Ishikawa (cell line): Measurements from ENCODE around the gene INPPL1.

Experiments used
- CEBPB ChIP-seq: IDR thresholded peaks from 2 replicates; pipeline ENCODE4 v1.6.1; 2012
- CREB1 ChIP-seq: IDR thresholded peaks from 2 replicates; pipeline ENCODE4 v1.6.1; 2012; ENCODE audit warnings: low read depth
- EGR1 ChIP-seq: IDR thresholded peaks from 2 replicates; pipeline ENCODE4 v1.6.1; 2012
- EP300 ChIP-seq: IDR thresholded peaks from 2 replicates; pipeline ENCODE4 v1.6.1; 2012; ENCODE audit warnings: borderline replicate concordance
- FOXM1 ChIP-seq: IDR thresholded peaks from 2 replicates; pipeline ENCODE4 v1.6.1; 2012; ENCODE audit warnings: low read depth, borderline replicate concordance
- MAX ChIP-seq: IDR thresholded peaks from 2 replicates; pipeline ENCODE4 v1.6.1; 2012
- NFIC ChIP-seq: IDR thresholded peaks from 2 replicates; pipeline ENCODE4 v1.6.1; 2012
- RAD21 ChIP-seq: IDR thresholded peaks from 2 replicates; pipeline ENCODE4 v1.6.1; 2012; ENCODE audit warnings: low read depth
- TAF1 ChIP-seq: IDR thresholded peaks from 2 replicates; pipeline ENCODE4 v1.6.1; 2012; ENCODE audit warnings: low read depth, mild to moderate bottlenecking
- TCF12 ChIP-seq: IDR thresholded peaks from 2 replicates; pipeline ENCODE4 v1.6.1; 2012; ENCODE audit warnings: low read depth
- TEAD4 ChIP-seq: IDR thresholded peaks from 2 replicates; pipeline ENCODE4 v1.6.1; 2012
- YY1 ChIP-seq: IDR thresholded peaks from 2 replicates; pipeline ENCODE4 v1.6.1; 2012; ENCODE audit warnings: low read depth
- ZBTB7A ChIP-seq: IDR thresholded peaks from 2 replicates; pipeline ENCODE4 v1.6.1; 2012; ENCODE audit warnings: low read depth
- TF ChIP-seq, protein P1 (sequence below): IDR thresholded peaks from 2 replicates; pipeline ENCODE4 v1.6.1; 2012
- TF ChIP-seq, protein P2 (sequence below): IDR thresholded peaks from 2 replicates; pipeline ENCODE4 v1.6.1; 2012; ENCODE audit warnings: low read depth, mild to moderate bottlenecking

INPPL1 gene

GRCh38 chr11:72208281-72208680 is 16.3 kb upstream of the INPPL1 start:
- TF ChIP-seq FOXM1 (no peak), MAX (no peak), TAF1 (no peak), CEBPB (no peak), TEAD4 (no peak), CREB1 (no peak), ZBTB7A (no peak), EP300 (no peak), TCF12 (no peak), YY1 (no peak), EGR1 (no peak), NFIC (no peak), RAD21 (no peak)
- TF ChIP-seq, protein P1, sequence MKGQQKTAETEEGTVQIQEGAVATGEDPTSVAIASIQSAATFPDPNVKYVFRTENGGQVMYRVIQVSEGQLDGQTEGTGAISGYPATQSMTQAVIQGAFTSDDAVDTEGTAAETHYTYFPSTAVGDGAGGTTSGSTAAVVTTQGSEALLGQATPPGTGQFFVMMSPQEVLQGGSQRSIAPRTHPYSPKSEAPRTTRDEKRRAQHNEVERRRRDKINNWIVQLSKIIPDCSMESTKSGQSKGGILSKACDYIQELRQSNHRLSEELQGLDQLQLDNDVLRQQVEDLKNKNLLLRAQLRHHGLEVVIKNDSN = no peak
- TF ChIP-seq, protein P2, sequence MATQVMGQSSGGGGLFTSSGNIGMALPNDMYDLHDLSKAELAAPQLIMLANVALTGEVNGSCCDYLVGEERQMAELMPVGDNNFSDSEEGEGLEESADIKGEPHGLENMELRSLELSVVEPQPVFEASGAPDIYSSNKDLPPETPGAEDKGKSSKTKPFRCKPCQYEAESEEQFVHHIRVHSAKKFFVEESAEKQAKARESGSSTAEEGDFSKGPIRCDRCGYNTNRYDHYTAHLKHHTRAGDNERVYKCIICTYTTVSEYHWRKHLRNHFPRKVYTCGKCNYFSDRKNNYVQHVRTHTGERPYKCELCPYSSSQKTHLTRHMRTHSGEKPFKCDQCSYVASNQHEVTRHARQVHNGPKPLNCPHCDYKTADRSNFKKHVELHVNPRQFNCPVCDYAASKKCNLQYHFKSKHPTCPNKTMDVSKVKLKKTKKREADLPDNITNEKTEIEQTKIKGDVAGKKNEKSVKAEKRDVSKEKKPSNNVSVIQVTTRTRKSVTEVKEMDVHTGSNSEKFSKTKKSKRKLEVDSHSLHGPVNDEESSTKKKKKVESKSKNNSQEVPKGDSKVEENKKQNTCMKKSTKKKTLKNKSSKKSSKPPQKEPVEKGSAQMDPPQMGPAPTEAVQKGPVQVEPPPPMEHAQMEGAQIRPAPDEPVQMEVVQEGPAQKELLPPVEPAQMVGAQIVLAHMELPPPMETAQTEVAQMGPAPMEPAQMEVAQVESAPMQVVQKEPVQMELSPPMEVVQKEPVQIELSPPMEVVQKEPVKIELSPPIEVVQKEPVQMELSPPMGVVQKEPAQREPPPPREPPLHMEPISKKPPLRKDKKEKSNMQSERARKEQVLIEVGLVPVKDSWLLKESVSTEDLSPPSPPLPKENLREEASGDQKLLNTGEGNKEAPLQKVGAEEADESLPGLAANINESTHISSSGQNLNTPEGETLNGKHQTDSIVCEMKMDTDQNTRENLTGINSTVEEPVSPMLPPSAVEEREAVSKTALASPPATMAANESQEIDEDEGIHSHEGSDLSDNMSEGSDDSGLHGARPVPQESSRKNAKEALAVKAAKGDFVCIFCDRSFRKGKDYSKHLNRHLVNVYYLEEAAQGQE = no peak

DNA sequence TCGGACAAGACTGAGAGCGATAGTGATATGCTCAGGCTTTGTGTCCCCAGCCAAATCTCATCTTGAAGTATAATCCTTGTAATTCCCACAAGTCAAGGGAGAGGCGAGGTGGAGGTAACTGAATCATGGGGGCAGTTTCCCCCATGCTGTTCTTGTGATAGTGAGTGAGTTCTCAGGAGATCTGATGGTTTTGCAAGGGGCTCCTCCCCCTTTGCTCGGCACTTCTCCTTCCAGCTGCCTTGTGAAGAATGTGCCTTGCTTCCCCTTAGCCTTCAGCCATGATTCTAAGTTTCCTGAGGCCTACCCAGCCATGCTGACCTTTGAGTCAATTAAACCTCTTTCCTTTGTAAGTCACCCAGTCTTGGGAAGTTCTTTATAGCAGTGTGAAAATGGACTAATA is 15.5 kb upstream of the INPPL1 start:
- TF ChIP-seq, protein P1 = no peak
- TF ChIP-seq, protein P2 = no peak
- no peak for TF ChIP-seq ZBTB7A
- TF ChIP-seq EP300 = no peak

GRCh38 chr11:72216638-72217037 is 7.9 kb upstream of the INPPL1 start, which contains the start of gene FOLR2:
Gene FOLR2, plus strand, starts transcription at chr11:72216794. Its CDS starts 1,791 bp downstream, at chr11:72218585.
- TF ChIP-seq CEBPB (no peak), RAD21 (no peak), TEAD4 (no peak), TCF12 (no peak), EP300 (no peak), CREB1 (no peak)

GRCh38 chr11:72217841-72218240 is 6.7 kb upstream of the INPPL1 start:
- TF ChIP-seq, protein P1 = no peak

GRCh38 chr11:72218251-72218745 is 6.3 kb upstream of the INPPL1 start:
- TF ChIP-seq EGR1 = no peak
- TF ChIP-seq EP300 = no peak
- no peak for TF ChIP-seq NFIC
- TF ChIP-seq CEBPB = no peak
- no peak for TF ChIP-seq TCF12
- no peak for TF ChIP-seq RAD21
- no peak for TF ChIP-seq YY1
- TF ChIP-seq, protein P1 = no peak
- no peak for TF ChIP-seq TEAD4
- no peak for TF ChIP-seq FOXM1
- TF ChIP-seq CREB1 = no peak
- no peak for TF ChIP-seq ZBTB7A
- TF ChIP-seq MAX = no peak
- no peak for TF ChIP-seq TAF1

- TF ChIP-seq CREB1 (no peak), EGR1 (no peak), ZBTB7A (no peak), YY1 (no peak), CEBPB (no peak), TAF1 (no peak), TCF12 (no peak)
- TF ChIP-seq, protein P1 = no peak
These were observed 3.7 kb upstream of the INPPL1 start for GRCh38 chr11:72220696-72221363.
